Measurements from ENCODE around the gene TTLL11.

TTLL11 gene

DNA sequence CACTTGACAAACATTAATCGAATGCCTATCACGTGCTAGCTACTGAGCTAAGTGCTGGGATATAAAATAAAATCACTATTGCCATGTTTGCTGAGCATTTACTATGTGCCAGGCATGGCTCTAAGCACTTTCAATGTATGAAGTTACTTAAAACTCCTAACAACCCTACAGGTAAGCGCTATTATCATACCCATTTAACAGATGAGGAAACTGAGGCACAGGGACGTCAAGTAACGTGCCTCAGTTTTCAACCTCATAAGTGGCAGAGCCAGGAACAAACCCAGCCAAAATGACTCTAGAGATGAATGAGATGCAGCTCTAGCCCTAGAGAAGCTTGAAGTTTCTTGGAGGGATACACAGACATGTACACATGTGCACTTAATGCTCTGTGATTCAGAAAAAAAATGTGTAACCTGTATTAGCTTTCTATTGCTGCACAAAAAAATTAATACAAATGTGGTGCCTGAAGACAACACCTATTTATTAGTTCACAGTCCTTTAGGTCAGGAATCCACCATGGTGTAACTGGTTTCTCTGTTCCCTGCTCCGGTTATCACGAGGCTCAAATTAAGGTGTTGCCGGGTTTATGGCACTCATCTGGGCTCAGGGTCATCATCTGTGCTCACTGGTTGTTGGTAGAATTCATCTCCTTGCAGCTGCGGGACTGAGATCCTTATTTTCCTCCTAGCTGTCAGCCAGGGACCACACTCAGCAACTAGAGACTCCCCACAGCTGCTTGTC lies 33.7 kb downstream of the TTLL11 start:
- Histone ChIP-seq H3K4me2 (ENCODE audit: low read length) (no peak overlapping the region), H3K9me2 (replicated peaks; ENCODE audit: control insufficient read depth, low read length) (no peaks in the 10 kb centered on the region), H3K4me1 (ENCODE audit: control insufficient read depth, low read length) (peaks cover 8% of the 10 kb centered on the region), H3K27ac (ENCODE audit: low read depth, low read length) (no peak overlapping the region), H3K4me3 (ENCODE audit: low read length) (no peak overlapping the region), H3K9me3 (ENCODE audit: control insufficient read depth, insufficient read depth, low read length) (no peaks in the 10 kb centered on the region), H3F3A (ENCODE audit: control insufficient read depth, insufficient read depth) (no peaks in the 10 kb centered on the region), H3K79me2 (ENCODE audit: control insufficient read depth, low read length) (no peaks in the 10 kb centered on the region), H3K36me3 (ENCODE audit: control insufficient read depth, low read length) (no peaks in the 10 kb centered on the region), H3K27me3 (ENCODE audit: control insufficient read depth, low read length) (no peaks in the 10 kb centered on the region), H4K20me1 (ENCODE audit: control insufficient read depth, insufficient read depth, low read depth, low read length) (no peaks in the 10 kb centered on the region)
- TF ChIP-seq EZH2phosphoT487 (IDR thresholded peaks at IDR 0.05; ENCODE audit: borderline replicate concordance, low read length) (no peak), CTCF (IDR thresholded peaks at IDR 0.05; ENCODE audit: low read depth, low read length, poor library complexity, severe bottlenecking) (no peak)

DNA sequence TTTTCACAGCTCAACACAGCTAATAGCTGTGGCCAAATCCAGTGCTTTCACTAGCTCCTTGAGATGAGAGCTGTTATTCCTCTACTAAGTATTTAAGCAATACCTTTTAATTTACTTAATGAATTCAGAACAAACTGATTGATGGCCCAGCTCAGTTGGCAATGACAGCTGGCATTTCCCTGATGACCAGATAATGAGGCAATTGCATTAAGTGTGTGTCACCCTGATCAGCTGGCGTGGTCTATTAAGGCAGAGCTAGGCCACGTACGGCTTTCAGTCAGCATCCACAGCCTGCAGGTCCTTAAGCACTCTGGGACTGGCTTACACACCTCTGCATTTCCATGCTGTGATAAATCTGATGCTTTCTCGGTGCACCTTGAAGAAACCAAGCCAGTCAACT lies 34.4 kb downstream of the TTLL11 start:
- Histone ChIP-seq H3K27ac (ENCODE audit: low read depth, low read length) (no peak overlapping the region), H3K4me3 (ENCODE audit: low read length) (no peak overlapping the region), H3K9me2 (replicated peaks; ENCODE audit: control insufficient read depth, low read length) (no peaks in the 10 kb centered on the region), H3F3A (ENCODE audit: control insufficient read depth, insufficient read depth) (no peaks in the 10 kb centered on the region), H3K9me3 (ENCODE audit: control insufficient read depth, insufficient read depth, low read length) (no peaks in the 10 kb centered on the region), H4K20me1 (ENCODE audit: control insufficient read depth, insufficient read depth, low read depth, low read length) (no peaks in the 10 kb centered on the region), H3K4me2 (ENCODE audit: low read length) (no peak overlapping the region), H3K36me3 (ENCODE audit: control insufficient read depth, low read length) (no peaks in the 10 kb centered on the region), H3K27me3 (ENCODE audit: control insufficient read depth, low read length) (no peaks in the 10 kb centered on the region), H3K79me2 (ENCODE audit: control insufficient read depth, low read length) (no peaks in the 10 kb centered on the region), H3K4me1 (ENCODE audit: control insufficient read depth, low read length) (peaks cover 8% of the 10 kb centered on the region)
- TF ChIP-seq CTCF (IDR thresholded peaks at IDR 0.05; ENCODE audit: low read depth, low read length, poor library complexity, severe bottlenecking) (no peak), EZH2phosphoT487 (IDR thresholded peaks at IDR 0.05; ENCODE audit: borderline replicate concordance, low read length) (no peak)

DNA sequence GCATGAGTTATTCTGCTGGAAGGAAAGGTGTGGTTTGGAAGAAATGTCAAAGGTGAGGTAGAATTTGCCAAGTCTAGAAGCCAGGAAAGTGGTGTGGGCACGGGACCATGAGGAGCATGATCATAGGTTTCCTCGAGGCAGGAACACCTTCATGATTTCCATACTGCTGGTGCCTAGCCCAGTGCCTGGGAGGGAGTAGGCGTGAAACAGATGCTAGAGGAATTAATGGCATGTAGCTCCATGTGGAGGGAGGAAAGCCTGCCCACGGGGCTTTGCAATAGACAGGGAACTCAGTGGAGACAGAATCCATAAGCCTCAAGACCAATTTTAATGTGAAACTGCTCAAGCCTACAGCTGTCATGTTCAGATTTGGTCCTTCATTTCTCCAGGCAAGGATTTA lies 35.1 kb downstream of the TTLL11 start:
- no peak for TF ChIP-seq EZH2phosphoT487 (IDR thresholded peaks at IDR 0.05; ENCODE audit: borderline replicate concordance, low read length)
- TF ChIP-seq CTCF (IDR thresholded peaks at IDR 0.05; ENCODE audit: low read depth, low read length, poor library complexity, severe bottlenecking) = no peak
- Histone ChIP-seq H3K27me3 (ENCODE audit: control insufficient read depth, low read length) (no peaks in the 10 kb centered on the region), H3F3A (ENCODE audit: control insufficient read depth, insufficient read depth) (no peaks in the 10 kb centered on the region), H3K4me3 (ENCODE audit: low read length) (no peak overlapping the region), H3K27ac (ENCODE audit: low read depth, low read length) (no peak overlapping the region), H3K9me3 (ENCODE audit: control insufficient read depth, insufficient read depth, low read length) (no peaks in the 10 kb centered on the region), H3K9me2 (replicated peaks; ENCODE audit: control insufficient read depth, low read length) (no peaks in the 10 kb centered on the region), H4K20me1 (ENCODE audit: control insufficient read depth, insufficient read depth, low read depth, low read length) (no peaks in the 10 kb centered on the region), H3K79me2 (ENCODE audit: control insufficient read depth, low read length) (no peaks in the 10 kb centered on the region), H3K4me1 (ENCODE audit: control insufficient read depth, low read length) (peaks cover 8% of the 10 kb centered on the region), H3K36me3 (ENCODE audit: control insufficient read depth, low read length) (no peaks in the 10 kb centered on the region), H3K4me2 (ENCODE audit: low read length) (no peak overlapping the region)

Measured in DOHH2 (cell line).